B cell (primary cell): ENCODE data around the gene SEPTIN14.

Experiments
- EZH2 ChIP-seq: IDR thresholded peaks from 2 replicates; pipeline ENCODE4 v1.6.1; 2012; ENCODE audit warnings: borderline replicate concordance, low read depth, mild to moderate bottlenecking, moderate library complexity, low read length; ENCODE audit not compliant: insufficient read depth, poor library complexity, severe bottlenecking
- TF ChIP-seq, protein P1 (sequence below): fragments of 200-600 bp; IDR thresholded peaks from one replicate; pipeline ENCODE4 v1.8.0; 2022; ENCODE audit warnings: antibody characterized with exemption, mild to moderate bottlenecking

DNA sequence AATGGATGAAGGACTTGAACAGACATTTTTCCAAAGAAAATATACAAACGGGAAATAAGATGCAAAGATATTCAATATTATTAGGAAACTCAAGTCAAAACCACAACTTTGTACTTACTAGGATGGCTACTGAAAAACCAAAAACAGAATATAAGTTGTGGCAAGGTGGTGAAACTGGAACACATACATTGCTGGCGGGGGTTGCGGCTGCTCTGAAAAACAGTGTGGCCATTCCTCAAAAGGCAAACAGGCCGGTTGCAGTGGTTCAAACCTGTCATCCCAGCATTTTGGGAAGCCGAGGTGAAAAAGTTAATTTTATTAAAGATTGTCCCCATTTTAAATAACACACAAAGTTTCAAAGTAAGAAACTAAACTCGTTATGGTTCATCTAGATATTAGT is 14.8 kb upstream of the SEPTIN14 start:
- TF ChIP-seq, protein P1, sequence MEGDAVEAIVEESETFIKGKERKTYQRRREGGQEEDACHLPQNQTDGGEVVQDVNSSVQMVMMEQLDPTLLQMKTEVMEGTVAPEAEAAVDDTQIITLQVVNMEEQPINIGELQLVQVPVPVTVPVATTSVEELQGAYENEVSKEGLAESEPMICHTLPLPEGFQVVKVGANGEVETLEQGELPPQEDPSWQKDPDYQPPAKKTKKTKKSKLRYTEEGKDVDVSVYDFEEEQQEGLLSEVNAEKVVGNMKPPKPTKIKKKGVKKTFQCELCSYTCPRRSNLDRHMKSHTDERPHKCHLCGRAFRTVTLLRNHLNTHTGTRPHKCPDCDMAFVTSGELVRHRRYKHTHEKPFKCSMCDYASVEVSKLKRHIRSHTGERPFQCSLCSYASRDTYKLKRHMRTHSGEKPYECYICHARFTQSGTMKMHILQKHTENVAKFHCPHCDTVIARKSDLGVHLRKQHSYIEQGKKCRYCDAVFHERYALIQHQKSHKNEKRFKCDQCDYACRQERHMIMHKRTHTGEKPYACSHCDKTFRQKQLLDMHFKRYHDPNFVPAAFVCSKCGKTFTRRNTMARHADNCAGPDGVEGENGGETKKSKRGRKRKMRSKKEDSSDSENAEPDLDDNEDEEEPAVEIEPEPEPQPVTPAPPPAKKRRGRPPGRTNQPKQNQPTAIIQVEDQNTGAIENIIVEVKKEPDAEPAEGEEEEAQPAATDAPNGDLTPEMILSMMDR = no peak
- TF ChIP-seq EZH2 = no peak
